HCT116 (cell line): ENCODE measurements around the gene AHRR.

ENCODE experiments used
- CBX3 ChIP-seq: IDR thresholded peaks from 2 replicates; pipeline ENCODE4 v1.6.1; 2012; ENCODE audit warnings: low read depth
- CTCF ChIP-seq, 3 experiments: fragments of 200-600 bp in 1 of 3; sonication (generic) in 1 of 3; IDR thresholded peaks in 2 of 3; conservative IDR thresholded peaks in 1 of 3; 2 replicates each; pipeline ENCODE4 v1.5.1; 2012 to 2017; ENCODE audit warnings: low read depth in 2 of 3, low read length in 2 of 3, antibody characterized with exemption in 1 of 3, borderline replicate concordance in 1 of 3, control low read depth in 1 of 3, mild to moderate bottlenecking in 1 of 3, mixed read lengths in 1 of 3, mixed run types in 1 of 3, moderate library complexity in 1 of 3; ENCODE audit not compliant: insufficient read depth in 1 of 3
- EGR1 ChIP-seq: IDR thresholded peaks from 2 replicates; pipeline ENCODE4 v1.6.1; 2012; ENCODE audit warnings: low read depth
- EZH2 ChIP-seq: fragments of 200-600 bp; sonication (generic); IDR thresholded peaks from 2 replicates; pipeline ENCODE4 v1.6.1; 2017; ENCODE audit warnings: antibody characterized with exemption, mixed run types
- EZH2phosphoT487 ChIP-seq: fragments of 200-600 bp; IDR thresholded peaks from 2 replicates; pipeline ENCODE4 v1.6.1; 2018; ENCODE audit warnings: antibody characterized with exemption, borderline replicate concordance
- JUND ChIP-seq: IDR thresholded peaks from 2 replicates; pipeline ENCODE4 v1.6.1; 2012
- POLR2A ChIP-seq: IDR thresholded peaks from 2 replicates; pipeline ENCODE4 v1.7.0; 2011; ENCODE audit warnings: borderline replicate concordance; ENCODE audit not compliant: insufficient read depth, insufficient read length; ENCODE audit errors: extremely low read depth
- POLR2AphosphoS5 ChIP-seq: IDR thresholded peaks from 2 replicates; pipeline ENCODE4 v1.6.1; 2011; ENCODE audit warnings: mild to moderate bottlenecking, low read depth, low read length, moderate library complexity
- RAD21 ChIP-seq: IDR thresholded peaks from 2 replicates; pipeline ENCODE4 v1.6.1; 2012; ENCODE audit warnings: low read depth, mild to moderate bottlenecking
- REST ChIP-seq: IDR thresholded peaks from 2 replicates; pipeline ENCODE4 v1.6.1; 2012; ENCODE audit warnings: low read depth
- YY1 ChIP-seq: IDR thresholded peaks from 2 replicates; pipeline ENCODE4 v1.6.1; 2011; ENCODE audit warnings: low read length, low read depth, moderate library complexity, mild to moderate bottlenecking; ENCODE audit not compliant: insufficient replicate concordance; ENCODE audit errors: extremely low read depth
- ZNF274 ChIP-seq: fragments of 200-500 bp; sonication (Bioruptor generic); IDR thresholded peaks from 2 replicates; pipeline ENCODE4 v1.6.1; 2014; ENCODE audit warnings: mild to moderate bottlenecking, low read depth, low read length, inconsistent platforms
- TF ChIP-seq, protein P1 (sequence below): IDR thresholded peaks from 2 replicates; pipeline ENCODE4 v1.6.1; 2012

DNA sequence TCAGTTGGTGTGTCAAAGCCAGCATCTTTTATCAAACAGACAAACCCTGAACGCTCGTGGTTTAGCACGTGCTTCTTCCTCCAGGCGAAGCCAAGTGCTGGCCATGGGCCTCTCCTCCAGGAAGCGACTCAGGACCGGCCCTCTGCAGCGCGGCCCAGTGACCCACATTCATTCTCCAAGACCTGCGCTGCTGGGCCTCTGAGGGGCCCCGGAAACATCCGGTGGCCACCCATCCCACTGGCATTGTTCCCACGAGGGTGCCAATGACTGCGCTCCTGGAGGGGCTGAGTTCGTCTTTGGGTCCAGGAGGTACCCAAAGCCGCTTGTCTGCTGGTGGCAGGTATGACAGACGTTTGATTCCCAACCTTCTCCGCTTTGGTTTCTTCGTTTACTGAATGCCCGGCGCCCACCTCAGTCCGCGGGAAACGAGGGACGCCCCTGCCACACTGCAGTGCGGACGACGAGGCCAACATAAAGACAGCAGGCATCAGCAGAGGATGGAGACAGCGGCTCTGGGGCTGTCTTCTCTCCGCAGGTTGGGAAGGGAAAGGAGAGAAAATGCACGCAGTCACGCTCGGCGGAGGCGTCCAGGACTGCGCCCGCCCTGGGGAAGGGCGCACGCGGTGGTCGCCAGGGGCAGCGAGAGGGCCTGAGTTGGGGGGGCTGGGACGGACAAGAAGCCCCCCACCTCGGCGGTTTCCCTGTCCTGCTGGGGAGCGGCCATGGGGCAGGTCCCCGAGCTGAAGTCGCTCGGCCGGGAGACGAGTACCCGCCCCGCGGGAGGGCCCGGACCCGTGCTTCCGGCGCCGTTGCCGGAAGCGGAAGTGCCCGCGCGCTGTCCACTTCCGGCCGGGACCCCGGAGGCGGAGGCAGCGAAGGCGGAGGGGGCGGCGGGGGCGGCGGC is 121.1 kb downstream of the AHRR start, which contains the start of gene EXOC3:
- TF ChIP-seq JUND (no peak), ZNF274 (no peak), CTCF (IDR thresholded peaks at IDR 0.05 in 2 of 3, conservative IDR thresholded peaks at IDR 0.05 in 1 of 3; ENCODE audit: borderline replicate concordance in 1 of 3, insufficient read depth in 1 of 3, low read depth in 2 of 3, low read length in 2 of 3) (no peak), POLR2A (peak; percentile 71), CBX3 (no peak), RAD21 (no peak), REST (no peak), EGR1 (peak; percentile 68), EZH2 (no peak), EZH2phosphoT487 (no peak), POLR2AphosphoS5 (peak; percentile 90), YY1 (peak; percentile 60)
- TF ChIP-seq, protein P1, sequence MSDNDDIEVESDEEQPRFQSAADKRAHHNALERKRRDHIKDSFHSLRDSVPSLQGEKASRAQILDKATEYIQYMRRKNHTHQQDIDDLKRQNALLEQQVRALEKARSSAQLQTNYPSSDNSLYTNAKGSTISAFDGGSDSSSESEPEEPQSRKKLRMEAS = peak; percentile 72
